ENCODE data around the gene PALM2AKAP2. TPM values are rescaled to one million over a fixed set of nuclear protein-coding genes. Genes with fewer than 3 reads are reported as not detected.

PALM2AKAP2 gene
- total and polyA plus RNA-seq, 9 of the 15 experiments (the other 6 are each of a cell fraction or from before 2014, with no cell fraction given), result not detected

GRCh38 chr9:109813829-109814228 is 33.8 kb downstream of the PALM2AKAP2 start:
- no peak for FAIRE-seq
- H3K4me2 ChIP-seq (ENCODE audit: insufficient read depth, low read length), result no peak overlapping the region
- POLR2A ChIA-PET, result no interaction called here
- no peak overlapping the region for H3K9ac ChIP-seq (ENCODE audit: insufficient read depth in 1 of 2, low read depth in 2 of 2, low read length in 2 of 2)
- H3K4me3 ChIP-seq, result no peak overlapping the region
- H3K27me3 ChIP-seq (ENCODE audit: control insufficient read depth in 2 of 2, insufficient read depth in 2 of 2, low read length in 2 of 2), result no peaks in the 10 kb centered on the region
- no peaks in the 10 kb centered on the region for H3K9me1 ChIP-seq (ENCODE audit: control insufficient read depth, insufficient read depth, low read length)
- H2AFZ ChIP-seq (ENCODE audit: low read depth, low read length), result no peak overlapping the region
- H4K20me1 ChIP-seq (replicated peaks; ENCODE audit: control insufficient read depth, insufficient read depth, low read length), result no peaks in the 10 kb centered on the region
- H3K9me3 ChIP-seq (replicated peaks; ENCODE audit: control insufficient read depth, insufficient read depth, low read depth, low read length), result no peaks in the 10 kb centered on the region
- under 1% methylated on average over 6 of the region's 6 CpGs for WGBS (ENCODE audit: insufficient coverage, low coverage, missing lambda C conversion rate)
- ATAC-seq, result no peak
- intact Hi-C loops (cut with micrococcal nuclease) (loop anchor here (10.0 kb wide), 1 partner anchor 341 kb away; no protein-coding TSS in a partner anchor), in situ Hi-C loops (cut with MboI) (no loop called here)
- H3K27ac ChIP-seq (ENCODE audit: extremely low read depth, low read depth, low read length), result no peak overlapping the region
- no peaks in the 10 kb centered on the region for H3K79me2 ChIP-seq (ENCODE audit: control insufficient read depth, insufficient read depth, low read length)
- TF ChIP-seq HNRNPUL1 (IDR thresholded peaks at IDR 0.05; ENCODE audit: low read length) (no peak), USF2 (CRISPR knock-in tag; IDR thresholded peaks at IDR 0.05) (no peak)
- no peaks in the 10 kb centered on the region for H3K36me3 ChIP-seq (ENCODE audit: control insufficient read depth, insufficient read depth, low read length)
- H3K4me1 ChIP-seq (replicated peaks in 1 of 2; ENCODE audit: control insufficient read depth in 2 of 2, insufficient read depth in 2 of 2, low read length in 2 of 2), result no peaks in the 10 kb centered on the region
- BruUV-seq (replicated peaks), result no TSS peak
- DNase-seq (ENCODE audit: extremely low read depth in 1 of 4, low spot score in 3 of 4), result no peak
- CTCF ChIA-PET (ENCODE audit: low intra/inter-chr PET ratio), result no interaction called here

DNA sequence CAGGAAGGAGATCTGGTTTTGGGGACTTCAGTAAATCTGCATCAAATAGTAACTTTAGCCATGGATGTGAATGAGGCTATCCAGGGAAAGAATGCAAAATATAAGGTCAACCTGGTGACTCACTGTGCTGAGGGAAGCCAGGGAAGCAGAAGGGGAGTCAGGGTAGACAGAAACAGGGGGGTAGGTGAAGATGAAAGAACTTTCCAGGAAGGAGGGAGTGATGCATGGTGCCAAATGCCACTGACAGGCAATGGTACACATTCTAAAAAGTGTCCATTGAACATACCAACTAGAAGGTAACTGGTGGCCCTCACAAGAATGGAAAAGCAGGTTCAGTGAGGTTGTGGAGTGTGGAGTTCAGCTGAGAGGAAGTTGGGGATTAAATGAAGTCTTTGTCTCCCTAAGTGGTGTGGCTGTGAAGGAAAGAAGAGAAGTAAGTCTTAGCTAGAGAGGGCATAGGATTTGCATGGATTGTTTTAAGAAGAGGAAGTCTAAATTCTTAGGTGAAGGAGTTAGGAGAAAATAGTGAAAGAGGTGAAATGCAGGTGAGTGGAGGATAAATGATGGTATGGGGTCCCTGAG is 35.5 kb downstream of the PALM2AKAP2 start:
- H3K27me3 ChIP-seq (ENCODE audit: control insufficient read depth in 2 of 2, insufficient read depth in 2 of 2, low read length in 2 of 2), result no peaks in the 10 kb centered on the region
- no peak for FAIRE-seq
- TF ChIP-seq GTF3C2 (IDR thresholded peaks at IDR 0.05; ENCODE audit: borderline replicate concordance, extremely low read depth, insufficient read length) (no peak), ZZZ3 (IDR thresholded peaks at IDR 0.05) (no peak), MEIS2 (IDR thresholded peaks at IDR 0.05; ENCODE audit: partially characterized antibody) (no peak), SMARCB1 (IDR thresholded peaks at IDR 0.05; ENCODE audit: insufficient read length, low read depth) (no peak), POLR2H (tag; IDR thresholded peaks at IDR 0.05; ENCODE audit: low read depth) (no peak), ZBTB2 (IDR thresholded peaks at IDR 0.05) (no peak), E2F4 (CRISPR knock-in tag; IDR thresholded peaks at IDR 0.05; ENCODE audit: low read depth) (no peak)

More for the DNA sequence above, 35.5 kb downstream of the PALM2AKAP2 start:
- no peak overlapping the region for H2AFZ ChIP-seq (ENCODE audit: low read depth, low read length)
- no peak overlapping the region for H3K9ac ChIP-seq (ENCODE audit: insufficient read depth in 1 of 2, low read depth in 2 of 2, low read length in 2 of 2)
- ATAC-seq (no peak), DNase-seq (ENCODE audit: extremely low read depth in 1 of 4, low spot score in 3 of 4) (no peak)
- no peak overlapping the region for H3K4me2 ChIP-seq (ENCODE audit: insufficient read depth, low read length)
- POLR2A ChIA-PET, result no interaction called here
- CTCF ChIA-PET (ENCODE audit: low intra/inter-chr PET ratio), result no interaction called here
- H3K36me3 ChIP-seq (ENCODE audit: control insufficient read depth, insufficient read depth, low read length), result no peaks in the 10 kb centered on the region
- no TSS peak for BruUV-seq (replicated peaks)
- no peak overlapping the region for H3K4me3 ChIP-seq
- no peaks in the 10 kb centered on the region for H3K4me1 ChIP-seq (replicated peaks in 1 of 2; ENCODE audit: control insufficient read depth in 2 of 2, insufficient read depth in 2 of 2, low read length in 2 of 2)
- no peaks in the 10 kb centered on the region for H3K79me2 ChIP-seq (ENCODE audit: control insufficient read depth, insufficient read depth, low read length)
- no peaks in the 10 kb centered on the region for H3K9me3 ChIP-seq (replicated peaks; ENCODE audit: control insufficient read depth, insufficient read depth, low read depth, low read length)
- H3K9me1 ChIP-seq (ENCODE audit: control insufficient read depth, insufficient read depth, low read length), result no peaks in the 10 kb centered on the region
- H3K27ac ChIP-seq (ENCODE audit: extremely low read depth, low read depth, low read length), result no peak overlapping the region
- no peaks in the 10 kb centered on the region for H4K20me1 ChIP-seq (replicated peaks; ENCODE audit: control insufficient read depth, insufficient read depth, low read length)
- in situ Hi-C loops (cut with MboI) (no loop called here), intact Hi-C loops (cut with micrococcal nuclease) (loop anchor here (5.0 to 10.0 kb wide), 3 partner anchors 238 to 373 kb away; no protein-coding TSS in a partner anchor)

All from K562 (cell line).